Stimulated activated CD8-positive, alpha-beta memory T cell treated with anti-CD3 and anti-CD28 coated beads, Interleukin-7, amount 100 ng/mL, for 48 hours (primary cell): Measurements from ENCODE around the gene EPB41L2.

Experiments used
- DNase-seq, 2 donors: peaks; one replicate each; pipeline ENCODE4 v3.0.0-alpha.2; 2020; ENCODE audit warnings: low read depth in 1 of 2; ENCODE audit errors: extremely low read depth in 1 of 2

Gene EPB41L2

GRCh38 chr6:130882370-130882769 is 180.7 kb downstream of the EPB41L2 start:
- no peak for DNase-seq

GRCh38 chr6:130879826-130880225 is 183.2 kb downstream of the EPB41L2 start:
- DNase-seq, result no peak

GRCh38 chr6:130873746-130874145 is 189.3 kb downstream of the EPB41L2 start:
- DNase-seq, result no peak

GRCh38 chr6:130872250-130873095 is 190.6 kb downstream of the EPB41L2 start:
- DNase-seq, result peak; percentile 17 to 55

GRCh38 chr6:130870179-130870880 is 192.7 kb downstream of the EPB41L2 start:
- DNase-seq, result no peak

- no peak for DNase-seq
These were observed 193.4 kb downstream of the EPB41L2 start for GRCh38 chr6:130869681-130870080.

- DNase-seq, result no peak
These were observed 197.3 kb downstream of the EPB41L2 start for GRCh38 chr6:130865793-130866192.

GRCh38 chr6:130864344-130864743 is 198.7 kb downstream of the EPB41L2 start:
- DNase-seq, result no peak

- no peak for DNase-seq
These were observed 199.4 kb downstream of the EPB41L2 start for GRCh38 chr6:130863415-130864230.

- no peak for DNase-seq
These were observed 200.7 kb downstream of the EPB41L2 start for GRCh38 chr6:130862370-130862769.

GRCh38 chr6:130859161-130859867 is 203.7 kb downstream of the EPB41L2 start:
- no peak for DNase-seq

- no peak for DNase-seq
These were observed 204.4 kb downstream of the EPB41L2 start for GRCh38 chr6:130858498-130859160.

GRCh38 chr6:130858054-130858453 is 205.0 kb downstream of the EPB41L2 start:
- DNase-seq, result no peak

- no peak for DNase-seq
These were observed 209.4 kb downstream of the EPB41L2 start for GRCh38 chr6:130853555-130854183.

GRCh38 chr6:130852844-130853554 is 210.0 kb downstream of the EPB41L2 start:
- DNase-seq, result no peak

- DNase-seq, result no peak
These were observed 212.0 kb downstream of the EPB41L2 start for GRCh38 chr6:130851026-130851425.

GRCh38 chr6:130849594-130849993 is 213.5 kb downstream of the EPB41L2 start:
- no peak for DNase-seq

- DNase-seq, result peak in 1 of 2 donors; percentile 7
These were observed 214.1 kb downstream of the EPB41L2 start for GRCh38 chr6:130848945-130849344.
